Testis (tissue), 3 donors: ENCODE results near the gene CFAP97. TPM values are rescaled to one million over a fixed set of nuclear protein-coding genes. Genes with fewer than 3 reads are reported as not detected.
"Not testable (repeated sequence)": the region's sequence is repeated elsewhere in the genome, so short reads cannot be mapped to it uniquely, and the experiment has no call there.

Source experiments
- DNase-seq: peaks from one replicate; pipeline ENCODE4 v3.0.0-alpha.2; 2019
- H3K27ac ChIP-seq, 2 donors: fragments of 200-600 bp; sonication (generic); one replicate each; pipeline ENCODE4 v1.5.1; 2019
- H3K27me3 ChIP-seq: fragments of 200-600 bp; sonication (generic); one replicate; pipeline ENCODE4 v1.5.1; 2019
- H3K36me3 ChIP-seq: fragments of 200-600 bp; sonication (generic); one replicate; pipeline ENCODE4 v1.5.1; 2017; ENCODE audit warnings: low read depth; ENCODE audit errors: missing control alignments
- H3K4me1 ChIP-seq: fragments of 200-600 bp; sonication (generic); one replicate; pipeline ENCODE4 v1.5.1; 2019
- H3K4me3 ChIP-seq, 2 donors: fragments of 200-600 bp; sonication (generic); one replicate each; pipeline ENCODE4 v1.5.1; 2017 to 2019
- H3K9me3 ChIP-seq: fragments of 200-600 bp; sonication (generic); one replicate; pipeline ENCODE4 v1.5.1; 2017
- POLR2A ChIP-seq: fragments of 450-650 bp; IDR thresholded peaks from one replicate; pipeline ENCODE4 v1.6.1; 2017; ENCODE audit warnings: antibody characterized with exemption, mild to moderate bottlenecking, moderate library complexity
- WGBS, 2 donors: methylation state at CpG; one replicate each; pipeline ENCODE4 v1.1.5; 2018; 5-methylcytosine and 5-hydroxymethylcytosine counted together
- intact Hi-C: fragments of 100-400 bp; cut with DNase I; formaldehyde crosslinking; loops from one replicate; pipeline ENCODE4 v1.15.1; 2023; ENCODE audit warnings: low total_unique reads
- polyA plus RNA-seq: library from polyadenylated mRNA; stranded (reverse); fragments of 350-450 nt; fragmentation: Illumina TruSeq; extraction: RNeasy Lipid Tissue Mini Kit (QIAGEN cat#74804); gene quantifications from one replicate; pipeline ENCODE4 v1.2.3, GENCODE V29; 2014; ENCODE audit warnings: low read depth, low replicate concordance; ENCODE audit not compliant: insufficient read depth
- total RNA-seq, 2 donors: library from RNA; depleted of rRNA; stranded (reverse); fragments of >200 nt; gene quantifications; one replicate each; pipeline ENCODE4 v1.2.3, GENCODE V29; 2016
- TF ChIP-seq, protein P1 (sequence below), 3 experiments: fragments of 450-650 bp in 2 of 3; fragments of 200-600 bp in 1 of 3; sonication (generic) in 1 of 3; IDR thresholded peaks; one replicate each; pipeline ENCODE4 v1.5.1; 2016 to 2019; ENCODE audit warnings: antibody characterized with exemption in 3 of 3, mild to moderate bottlenecking in 2 of 3, moderate library complexity in 1 of 3

The CFAP97 gene
- total and polyA plus RNA-seq, 3 donors from 2014 or later: 49.4 to 59.7 (median 54.5) TPM

DNA sequence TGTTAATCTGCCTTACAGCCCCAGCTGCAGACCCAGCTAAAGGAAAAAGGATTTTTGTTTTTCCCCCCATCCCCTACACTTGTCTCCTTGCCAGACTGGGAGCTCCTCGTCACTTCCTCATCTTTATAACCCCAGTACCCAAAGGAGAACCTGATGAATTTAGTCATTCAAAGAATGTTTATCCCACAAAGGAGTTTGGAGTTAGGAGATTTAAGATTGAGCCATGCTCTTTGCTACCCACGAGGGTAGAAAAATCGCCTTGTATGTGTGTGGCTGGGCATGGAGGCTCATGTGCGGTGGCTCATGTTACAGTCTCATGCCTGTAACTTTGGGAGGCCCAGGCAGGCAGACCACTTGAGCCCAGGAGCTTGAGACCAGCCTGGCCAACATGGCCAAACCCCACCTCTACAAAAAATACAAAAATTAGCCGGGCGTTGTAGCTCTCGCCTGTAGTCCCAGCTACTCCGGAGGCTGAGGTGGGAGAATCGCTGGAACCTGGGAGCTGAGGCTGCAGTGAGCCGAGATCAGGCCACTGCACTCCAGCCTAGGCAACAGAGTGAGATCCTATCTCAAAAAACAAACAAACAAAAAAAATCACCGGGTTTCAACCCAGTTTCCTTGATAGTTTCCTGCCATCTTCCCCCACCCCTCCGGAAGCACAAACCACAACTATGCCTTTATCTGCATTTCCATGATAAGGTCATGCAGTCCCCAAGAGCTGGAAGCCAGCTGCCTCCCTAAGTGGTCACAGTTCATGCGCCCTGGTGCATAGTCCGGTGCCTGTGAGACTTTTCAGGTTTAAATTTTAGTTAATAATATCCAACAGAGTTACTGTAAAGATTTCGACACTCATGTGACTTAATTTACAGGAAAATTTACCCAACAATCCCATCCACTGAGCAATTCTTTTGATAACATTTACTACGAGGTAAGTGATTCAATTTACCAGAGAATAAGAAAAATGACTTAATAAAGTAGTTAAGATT, 1.5 kb downstream of the CFAP97 start:
- Histone ChIP-seq H3K4me1 (peaks cover 9% of the 10 kb centered on the region), H3K9me3 (no peaks in the 10 kb centered on the region), H3K36me3 (no peaks in the 10 kb centered on the region), H3K27ac (peak overlapping the region in 1 of 2 donors; percentile 98), H3K4me3 (no peak overlapping the region), H3K27me3 (no peaks in the 10 kb centered on the region)
- no peak for DNase-seq
- WGBS, 2 donors: 43 to 52% methylated on average over 16 of the region's 16 CpGs
- no peak for TF ChIP-seq POLR2A
- TF ChIP-seq, protein P1, sequence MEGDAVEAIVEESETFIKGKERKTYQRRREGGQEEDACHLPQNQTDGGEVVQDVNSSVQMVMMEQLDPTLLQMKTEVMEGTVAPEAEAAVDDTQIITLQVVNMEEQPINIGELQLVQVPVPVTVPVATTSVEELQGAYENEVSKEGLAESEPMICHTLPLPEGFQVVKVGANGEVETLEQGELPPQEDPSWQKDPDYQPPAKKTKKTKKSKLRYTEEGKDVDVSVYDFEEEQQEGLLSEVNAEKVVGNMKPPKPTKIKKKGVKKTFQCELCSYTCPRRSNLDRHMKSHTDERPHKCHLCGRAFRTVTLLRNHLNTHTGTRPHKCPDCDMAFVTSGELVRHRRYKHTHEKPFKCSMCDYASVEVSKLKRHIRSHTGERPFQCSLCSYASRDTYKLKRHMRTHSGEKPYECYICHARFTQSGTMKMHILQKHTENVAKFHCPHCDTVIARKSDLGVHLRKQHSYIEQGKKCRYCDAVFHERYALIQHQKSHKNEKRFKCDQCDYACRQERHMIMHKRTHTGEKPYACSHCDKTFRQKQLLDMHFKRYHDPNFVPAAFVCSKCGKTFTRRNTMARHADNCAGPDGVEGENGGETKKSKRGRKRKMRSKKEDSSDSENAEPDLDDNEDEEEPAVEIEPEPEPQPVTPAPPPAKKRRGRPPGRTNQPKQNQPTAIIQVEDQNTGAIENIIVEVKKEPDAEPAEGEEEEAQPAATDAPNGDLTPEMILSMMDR (IDR thresholded peaks at IDR 0.05): no peak
- intact Hi-C loops: no loop called here

DNA sequence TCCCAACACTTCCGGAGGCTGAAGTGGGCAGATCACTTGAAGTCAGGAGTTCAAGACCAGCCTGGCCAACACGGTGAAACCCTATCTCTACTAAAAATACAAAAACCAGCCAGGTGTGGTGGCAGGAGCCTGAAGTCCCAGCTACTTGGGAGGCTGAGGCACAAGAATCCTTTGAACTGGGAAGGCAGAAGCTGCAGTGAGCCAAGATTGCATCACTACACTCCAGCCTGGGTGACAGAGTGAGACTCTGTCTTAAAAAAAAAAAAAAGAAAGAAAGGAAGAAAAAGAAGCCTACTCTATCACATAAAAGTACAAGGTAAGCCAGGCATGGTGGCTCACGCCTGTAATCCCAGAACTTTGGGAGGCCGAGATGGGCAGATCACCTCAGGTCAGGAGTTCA, 5.6 kb downstream of the CFAP97 start:
- H3K36me3 ChIP-seq, DNase-seq, H3K27me3 ChIP-seq, H3K4me3 ChIP-seq, H3K27ac ChIP-seq, intact Hi-C loops, H3K4me1 ChIP-seq, H3K9me3 ChIP-seq: not testable (repeated sequence)
- whole genome bisulfite sequencing, 2 donors: 97 to 98% methylated on average over 4 of the region's 4 CpGs

DNA sequence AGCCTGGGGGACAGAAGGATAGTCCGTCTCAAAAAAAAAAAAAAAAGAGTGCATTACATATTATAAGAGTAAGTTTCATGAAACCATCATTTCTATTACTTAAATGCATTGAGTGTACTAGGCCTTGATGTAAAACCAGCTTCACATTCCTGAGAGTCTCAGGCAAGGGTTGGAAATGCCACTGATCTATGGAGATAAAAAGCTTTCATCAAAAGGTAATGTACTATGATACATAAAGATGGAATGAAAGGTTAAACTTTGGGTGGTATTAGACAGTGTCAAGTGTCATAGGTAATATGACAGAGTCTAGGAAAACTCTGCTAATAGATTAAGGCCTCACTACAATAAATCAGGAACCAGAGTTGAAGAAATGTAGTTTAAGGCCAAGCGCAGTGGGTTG, 7.4 kb downstream of the CFAP97 start:
- Histone ChIP-seq H3K4me1 (no peaks in the 10 kb centered on the region), H3K27me3 (no peaks in the 10 kb centered on the region), H3K27ac (no peak overlapping the region), H3K4me3 (no peak overlapping the region), H3K9me3 (no peaks in the 10 kb centered on the region), H3K36me3 (no peaks in the 10 kb centered on the region)
- DNase-seq: no peak
- TF ChIP-seq, protein P1 (IDR thresholded peaks at IDR 0.05): no peak
- no peak for TF ChIP-seq POLR2A
- intact Hi-C loops: no loop called here
- 97 to 98% methylated on average over 2 of the region's 2 CpGs for WGBS, 2 donors

DNA sequence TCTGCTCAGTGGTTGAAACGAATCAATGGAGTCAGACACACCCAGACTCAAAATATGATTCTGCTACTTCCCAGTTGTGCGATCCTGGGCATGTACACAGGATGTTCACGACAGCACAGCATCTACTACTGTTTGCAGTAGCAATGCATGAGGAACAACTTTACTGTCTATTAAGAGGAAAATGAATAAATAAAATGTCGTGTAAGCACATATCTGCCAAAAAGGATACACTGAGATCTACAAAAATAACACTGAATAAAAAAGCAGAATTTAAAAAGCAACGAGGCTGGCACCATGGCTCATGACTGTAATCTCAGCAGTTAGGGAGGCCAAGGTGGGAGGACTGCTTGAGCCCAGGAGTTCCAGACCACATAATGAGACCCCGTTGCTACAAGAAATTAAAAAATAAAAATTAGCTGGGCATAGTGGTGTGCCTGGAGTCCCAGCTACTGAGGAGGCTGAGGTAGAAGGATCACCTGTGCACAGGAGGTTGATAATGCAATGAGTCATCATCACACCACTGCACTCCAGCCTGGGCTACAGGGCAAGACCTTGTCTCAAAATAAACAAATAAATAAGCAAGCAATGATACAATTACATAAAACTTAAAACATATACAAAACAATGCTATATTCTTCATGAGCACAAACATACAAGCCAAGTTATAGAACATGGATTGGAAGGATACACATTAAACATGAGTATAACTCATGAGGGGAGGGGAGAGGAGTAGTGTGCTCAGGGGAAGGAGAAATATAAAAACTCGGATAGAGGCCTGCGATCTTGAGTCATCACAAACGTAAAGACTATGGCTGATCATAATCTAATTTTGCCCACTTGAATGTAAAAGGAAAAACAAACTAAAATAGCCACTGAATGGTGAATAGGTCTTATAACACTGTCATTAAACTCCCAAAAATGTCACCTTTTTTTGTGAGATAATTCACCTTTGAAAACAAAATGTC, 8.6 kb downstream of the CFAP97 start:
- Histone ChIP-seq H3K4me3 (no peak overlapping the region), H3K9me3 (no peaks in the 10 kb centered on the region), H3K27ac (no peak overlapping the region), H3K27me3 (no peaks in the 10 kb centered on the region), H3K4me1 (no peaks in the 10 kb centered on the region), H3K36me3 (no peaks in the 10 kb centered on the region)
- WGBS, 2 donors: 58 to 64% methylated on average over 9 of the region's 9 CpGs
- DNase-seq: no peak
- no peak for TF ChIP-seq POLR2A
- TF ChIP-seq, protein P1 (IDR thresholded peaks at IDR 0.05): no peak
- intact Hi-C loops: no loop called here

DNA sequence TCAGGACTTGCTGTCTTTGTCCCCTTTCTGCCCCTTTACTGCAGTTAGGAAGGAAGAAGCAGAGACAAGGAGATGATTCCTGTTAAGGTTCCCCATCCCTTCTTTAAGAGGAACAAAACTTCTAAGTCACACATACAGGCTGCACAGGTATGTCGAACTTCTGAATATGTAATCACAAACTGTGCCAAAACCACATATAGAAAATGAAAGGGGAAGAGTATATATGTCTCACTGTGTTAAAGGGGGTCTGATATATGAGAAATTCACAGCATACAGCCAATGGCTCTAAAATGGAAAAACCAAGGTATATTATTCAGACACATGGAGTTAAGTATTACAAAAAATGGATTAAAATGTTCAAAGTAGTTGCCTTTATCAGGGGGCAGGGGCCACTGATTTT, 11.7 kb downstream of the CFAP97 start:
- Histone ChIP-seq H3K27me3 (no peaks in the 10 kb centered on the region), H3K9me3 (no peaks in the 10 kb centered on the region), H3K27ac (no peak overlapping the region), H3K4me3 (no peak overlapping the region), H3K36me3 (peaks cover 2% of the 10 kb centered on the region), H3K4me1 (no peaks in the 10 kb centered on the region)
- no peak for DNase-seq
- intact Hi-C loops: no loop called here
- WGBS, 2 donors: 79 to 86% methylated on average over 1 of the region's 1 CpG
- no peak for TF ChIP-seq POLR2A
- TF ChIP-seq, protein P1 (IDR thresholded peaks at IDR 0.05): no peak
